HuH-7.5 (cell line): Measurements from ENCODE around the gene GGT6.

Experiments used
- DNase-seq: peaks from one replicate; pipeline ENCODE4 v3.0.0; 2011; ENCODE audit warnings: low spot score

GGT6 gene

GRCh38 chr17:4551141-4551540 lies 9.2 kb downstream of the GGT6 start:
- DNase-seq: no peak

DNA sequence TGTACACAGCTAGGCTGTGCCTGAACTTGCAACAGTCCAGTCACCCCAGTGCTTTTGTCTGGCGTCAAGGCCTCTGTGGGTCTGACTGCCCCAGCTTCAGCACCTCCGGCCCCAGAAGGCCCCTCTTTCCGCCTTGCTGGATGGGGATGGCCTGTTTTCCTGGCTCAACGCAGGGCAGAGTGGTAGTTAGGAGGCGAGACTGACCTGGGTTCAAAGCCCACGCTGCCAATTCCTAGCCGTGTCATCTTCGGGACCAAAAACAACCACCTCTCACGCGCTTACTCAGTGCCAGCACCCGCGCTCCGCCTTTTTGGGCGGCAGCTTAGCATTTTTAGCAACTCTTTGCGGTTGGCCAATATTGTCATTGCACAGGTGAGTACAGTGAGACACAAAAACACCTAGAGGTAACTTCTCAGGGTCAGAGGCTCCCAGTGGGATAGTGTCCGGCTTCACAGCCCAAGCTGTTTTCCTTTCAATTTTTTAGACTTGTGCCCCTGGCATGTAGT lies 9.8 kb downstream of the GGT6 start:
- DNase-seq: no peak

DNA sequence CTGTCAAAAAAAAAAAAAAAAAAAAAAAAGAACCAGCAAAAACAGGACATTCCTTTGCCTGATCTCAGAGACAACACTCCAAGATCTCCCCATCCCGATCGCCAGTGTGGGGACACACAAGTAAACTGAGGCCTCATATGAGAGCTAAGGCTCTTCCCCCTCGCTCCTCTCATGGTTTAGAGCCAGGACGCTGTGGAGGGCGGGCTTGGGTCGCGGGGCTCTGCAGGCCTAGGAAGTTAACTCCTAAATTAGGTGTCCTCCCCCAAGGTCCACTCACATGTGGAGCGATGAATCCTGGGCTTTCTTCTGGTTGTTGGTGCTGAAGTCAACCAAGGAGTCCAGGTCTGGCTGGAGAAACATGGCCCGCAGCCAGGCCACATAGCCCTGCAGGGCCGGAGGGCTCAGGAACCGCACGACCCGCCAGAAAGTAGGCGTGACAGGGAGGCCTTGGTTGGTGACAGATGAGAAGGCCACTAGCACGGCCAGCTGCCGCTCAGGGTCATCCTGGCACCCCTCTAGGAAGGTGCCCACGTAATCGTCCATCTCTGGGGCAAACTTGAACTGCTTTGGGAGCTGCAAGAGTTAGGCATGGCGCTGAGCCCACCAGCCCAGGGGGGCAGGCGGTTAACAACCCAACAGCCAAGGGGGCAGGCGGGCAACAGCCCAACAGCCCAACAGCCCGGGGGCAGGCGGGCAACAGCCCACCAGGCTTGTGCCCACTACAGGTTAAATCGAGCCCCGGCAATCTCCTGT lies 10.4 kb downstream of the GGT6 start:
- no peak for DNase-seq

DNA sequence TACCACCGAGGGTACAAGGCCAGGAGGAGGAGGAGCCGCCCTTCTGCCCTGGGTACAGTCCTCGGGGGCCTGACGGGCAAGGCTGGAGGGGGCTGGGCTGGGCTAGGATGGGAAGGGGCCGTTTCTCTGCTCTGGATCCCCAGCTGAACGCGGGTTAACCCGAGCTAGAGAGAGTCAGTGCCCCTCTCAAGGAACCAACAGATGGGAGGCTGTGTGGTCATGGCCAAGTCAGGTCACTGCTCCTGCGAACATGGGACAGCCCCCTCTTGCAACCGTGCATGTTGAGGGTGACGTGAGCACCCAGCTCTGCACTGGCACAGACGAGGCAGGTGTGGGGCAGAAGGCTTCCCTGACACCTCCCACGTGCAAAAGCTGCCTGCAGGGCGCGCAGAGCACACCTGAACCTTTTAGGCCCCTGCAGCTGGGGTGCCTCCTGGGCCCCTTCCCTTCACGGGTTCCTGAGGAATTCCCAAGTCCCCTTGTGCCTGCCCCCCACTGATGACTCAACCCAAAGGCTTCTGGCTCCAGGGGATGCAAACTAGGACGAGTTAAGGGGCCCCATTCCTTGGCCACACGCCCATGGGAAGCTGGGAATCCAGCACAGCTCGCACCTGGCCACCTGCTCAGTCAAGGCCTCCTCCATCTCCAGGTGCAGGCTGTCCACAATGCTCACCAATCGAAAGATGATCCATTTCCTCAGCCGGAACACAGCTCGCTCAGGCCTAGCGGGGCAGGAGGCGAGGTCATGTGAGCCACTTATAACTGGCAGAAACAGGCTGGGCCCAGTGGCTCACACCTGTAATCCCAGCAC lies 11.5 kb downstream of the GGT6 start:
- no peak for DNase-seq

- DNase-seq: no peak
Observed at GRCh38 chr17:4548061-4548461, 12.3 kb downstream of the GGT6 start.

DNA sequence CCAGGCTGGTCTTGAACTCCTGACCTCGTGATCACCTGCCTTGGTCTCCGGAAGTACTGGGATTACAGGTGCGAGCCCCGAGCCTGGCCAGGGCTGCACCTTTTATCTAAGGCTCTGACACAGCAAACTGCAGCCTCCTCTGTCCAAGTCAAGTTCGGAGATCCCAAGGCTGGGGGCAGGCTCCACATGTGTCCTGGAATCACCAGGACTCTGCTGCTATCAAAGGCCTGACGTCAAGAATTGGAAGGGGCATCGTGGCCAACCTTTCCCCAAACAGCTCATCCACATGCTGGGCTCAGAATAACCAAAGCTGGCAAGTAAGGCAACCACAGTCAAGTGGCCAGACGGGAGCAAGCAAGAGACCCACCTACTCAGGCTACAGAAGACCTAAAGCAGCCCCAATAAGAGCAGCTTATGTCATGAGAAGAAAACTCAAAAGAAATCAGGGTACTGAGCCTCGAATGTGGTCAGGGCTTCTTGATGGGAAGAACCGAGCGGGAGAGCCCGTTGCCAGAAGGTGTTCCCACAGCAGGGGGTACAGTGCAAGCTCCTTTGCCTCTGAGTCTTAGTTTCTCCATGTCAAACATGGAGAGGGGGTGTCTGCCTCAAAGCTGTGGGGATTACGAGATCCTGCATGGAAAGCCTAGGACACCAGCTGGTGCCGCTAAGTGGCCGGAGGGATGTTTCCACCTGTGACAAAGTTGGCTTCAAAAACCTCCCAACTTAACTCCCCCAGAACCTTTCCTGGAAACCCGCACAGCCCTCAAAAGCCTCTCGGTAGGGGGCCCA lies 13.1 kb downstream of the GGT6 start:
- no peak for DNase-seq

DNA sequence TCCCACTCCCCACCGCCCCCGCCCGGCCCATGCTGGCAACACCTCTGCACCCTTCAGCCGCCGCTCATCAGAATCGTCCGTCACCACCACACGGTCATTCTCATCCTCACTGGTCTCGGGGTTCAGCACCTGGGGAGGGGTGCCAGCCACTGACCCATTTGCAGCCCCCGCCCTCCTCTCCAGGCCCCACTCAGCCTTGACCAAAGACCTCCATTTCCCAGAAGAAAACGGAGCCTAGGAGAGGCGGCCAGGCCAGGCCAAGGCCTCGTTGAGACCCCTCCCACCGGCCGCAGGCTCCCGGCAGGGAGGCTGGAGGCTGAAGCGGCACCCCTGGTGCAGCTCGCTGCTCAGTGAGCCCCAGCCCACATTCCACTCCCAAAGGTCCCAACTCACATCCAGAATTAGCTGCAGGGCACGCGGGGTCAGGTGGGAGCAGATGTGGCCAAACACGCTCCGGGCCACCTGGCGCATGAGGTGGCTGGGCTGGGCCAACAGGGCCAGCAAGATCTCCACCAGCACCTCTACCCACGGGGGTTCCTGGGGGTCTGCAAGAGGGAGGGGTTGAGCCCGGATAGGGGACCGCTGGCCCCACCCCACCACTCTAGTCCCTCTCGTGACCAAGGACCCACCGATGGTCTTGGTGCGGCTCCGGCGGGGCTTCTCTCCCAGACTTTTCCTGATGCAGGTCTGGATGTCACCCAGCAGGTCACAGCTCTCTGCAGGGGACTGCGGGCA lies 15.0 kb downstream of the GGT6 start:
- no peak for DNase-seq

GRCh38 chr17:4544951-4545216 lies 15.5 kb downstream of the GGT6 start:
- DNase-seq: no peak

- DNase-seq: no peak
Observed at GRCh38 chr17:4544135-4544950, 16.0 kb downstream of the GGT6 start.

DNA sequence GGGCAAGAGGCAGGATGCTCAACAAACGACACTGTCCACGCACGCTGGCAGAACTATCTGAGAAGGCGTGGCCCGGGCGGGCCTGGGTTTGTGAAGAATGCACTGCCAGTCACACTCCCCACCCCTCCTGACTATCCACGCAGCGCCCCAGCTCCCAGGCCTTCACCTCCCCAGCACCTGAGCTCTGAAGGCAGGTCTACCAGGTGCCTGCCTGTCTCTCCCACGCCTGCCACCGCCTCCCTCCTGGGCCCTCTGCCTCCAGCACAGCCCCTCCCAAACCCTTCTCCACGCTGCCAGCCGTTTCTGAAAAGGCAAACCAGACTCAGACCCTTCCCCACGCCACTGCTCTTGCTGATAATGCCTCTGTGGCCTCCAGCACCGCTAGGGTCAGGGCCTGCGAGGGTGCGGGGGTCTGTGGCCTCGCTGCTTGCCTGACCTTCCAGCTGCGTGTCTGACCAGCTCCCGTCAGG lies 16.8 kb downstream of the GGT6 start:
- DNase-seq: no peak

GRCh38 chr17:4542726-4543191 lies 17.6 kb downstream of the GGT6 start:
- DNase-seq: no peak

DNA sequence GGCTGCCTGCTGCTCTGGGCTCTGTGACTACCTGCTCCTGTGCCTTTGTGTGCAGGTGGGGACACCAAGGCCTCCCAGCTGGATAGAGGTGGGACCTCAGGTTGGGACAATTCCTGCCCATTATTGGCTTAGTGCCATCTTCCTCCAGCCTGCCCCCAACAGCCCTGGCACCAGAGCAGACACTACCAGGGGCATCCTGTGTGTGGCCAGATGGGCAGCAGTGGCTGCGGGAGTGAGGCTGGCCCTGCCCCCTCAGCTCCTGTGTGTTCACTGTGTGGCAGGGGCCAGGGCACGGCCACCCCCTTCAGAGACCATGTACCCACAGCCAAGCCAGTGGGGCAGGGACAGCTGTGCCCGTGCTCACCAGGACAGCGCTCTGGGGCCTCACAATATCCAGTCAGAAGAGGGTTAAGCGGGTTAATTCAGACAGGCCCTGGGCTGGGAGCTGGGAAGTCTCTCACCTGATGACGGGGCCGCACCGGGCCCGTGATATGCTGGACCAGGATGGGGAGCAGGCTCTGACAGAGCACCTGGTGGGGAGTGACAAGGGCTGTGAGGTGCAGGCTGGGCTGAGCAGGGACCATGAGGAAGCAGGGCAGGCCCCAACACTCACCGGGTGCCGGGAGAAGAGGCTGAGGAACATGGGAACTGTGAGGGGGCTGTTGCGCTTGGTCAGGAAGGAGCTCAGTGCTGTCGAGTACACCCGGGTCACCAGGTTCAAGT lies 18.2 kb downstream of the GGT6 start:
- no peak for DNase-seq

DNA sequence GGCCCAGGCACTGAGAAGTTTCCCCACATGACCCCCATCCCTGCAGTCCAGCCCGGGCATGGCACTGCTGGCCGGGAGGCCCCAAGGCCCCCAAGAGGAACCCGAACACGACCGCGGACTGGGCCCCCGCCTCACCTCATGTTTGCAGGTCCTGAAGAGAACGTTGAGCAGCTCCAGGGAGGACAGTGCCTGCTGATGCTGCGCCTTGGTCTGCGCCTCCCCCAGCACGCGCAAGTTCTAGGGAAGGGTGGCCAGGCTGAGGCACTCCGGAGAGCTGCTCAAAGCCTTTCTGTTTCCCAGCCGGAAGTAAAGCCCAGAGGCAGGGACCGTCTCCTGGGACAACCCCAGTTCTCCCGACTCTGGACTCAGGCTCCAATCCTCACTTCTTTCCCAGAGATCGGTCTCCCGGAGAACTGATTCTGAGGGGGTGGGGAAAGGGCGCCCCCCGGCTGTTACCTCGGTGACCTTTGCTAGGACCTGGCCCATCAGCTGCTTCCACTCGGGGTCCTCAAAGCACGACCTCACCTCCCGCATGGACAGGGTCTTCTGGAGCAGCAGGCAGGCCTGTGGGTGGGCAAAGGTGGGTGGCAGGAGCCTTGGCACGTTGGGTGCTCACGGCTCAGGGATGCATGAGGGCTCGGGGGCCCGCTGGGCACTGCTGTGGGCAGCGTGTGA lies 18.9 kb downstream of the GGT6 start:
- no peak for DNase-seq

DNA sequence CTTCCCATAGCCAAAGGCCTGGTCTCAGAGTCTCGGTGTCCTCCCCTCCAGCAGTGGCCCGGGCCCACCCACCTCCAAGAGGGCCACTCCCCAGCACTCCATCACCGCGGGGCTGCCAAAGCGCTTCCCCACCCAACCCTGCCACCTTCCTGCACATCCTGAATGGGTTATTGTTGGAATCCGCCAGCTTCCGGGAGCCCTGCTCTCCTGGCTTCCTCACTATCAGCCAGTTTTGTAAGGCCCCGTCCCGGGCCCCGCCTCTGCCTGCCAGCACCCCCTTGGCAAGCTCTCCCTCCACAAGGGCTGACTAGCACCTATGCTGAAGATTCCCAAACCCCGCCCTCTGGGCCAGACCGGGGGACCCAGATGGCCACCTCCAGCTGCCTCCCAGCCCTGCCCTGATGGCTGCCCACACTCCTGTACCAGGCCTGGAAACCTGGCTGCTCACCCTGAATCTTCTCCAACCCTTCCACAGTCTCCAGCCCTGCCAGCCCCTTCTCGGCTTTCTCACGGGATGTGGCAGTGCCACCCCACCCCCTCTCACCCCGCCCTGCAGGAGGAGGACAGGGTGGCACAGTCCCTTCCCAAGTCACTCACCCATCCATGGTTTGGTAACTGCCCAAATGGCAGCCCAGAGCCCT lies 19.6 kb downstream of the GGT6 start:
- no peak for DNase-seq

DNA sequence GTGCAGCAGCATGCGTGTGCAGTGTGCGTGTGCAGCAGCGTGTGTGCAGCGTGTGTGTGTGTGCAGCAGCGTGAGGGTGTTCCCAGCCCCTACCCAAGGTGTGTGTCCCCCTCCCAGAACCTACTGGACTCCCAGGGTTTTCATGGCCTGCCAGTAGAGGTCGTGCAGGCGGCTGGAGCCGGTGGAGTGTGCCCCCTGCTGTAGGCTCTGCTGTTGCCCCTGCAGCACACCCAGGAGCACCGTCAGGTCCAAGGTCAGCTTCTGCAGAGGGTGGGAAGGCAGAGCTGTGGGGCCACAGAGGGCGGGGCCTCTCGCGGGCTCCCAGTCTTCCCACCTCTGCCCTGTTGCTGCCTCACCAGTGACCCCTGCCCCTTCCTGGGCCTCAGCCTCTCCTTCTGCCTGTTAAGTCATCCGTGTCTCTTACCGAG lies 20.1 kb downstream of the GGT6 start:
- DNase-seq: peak; percentile 67

GRCh38 chr17:4539576-4540223 lies 20.7 kb downstream of the GGT6 start:
- no peak for DNase-seq

DNA sequence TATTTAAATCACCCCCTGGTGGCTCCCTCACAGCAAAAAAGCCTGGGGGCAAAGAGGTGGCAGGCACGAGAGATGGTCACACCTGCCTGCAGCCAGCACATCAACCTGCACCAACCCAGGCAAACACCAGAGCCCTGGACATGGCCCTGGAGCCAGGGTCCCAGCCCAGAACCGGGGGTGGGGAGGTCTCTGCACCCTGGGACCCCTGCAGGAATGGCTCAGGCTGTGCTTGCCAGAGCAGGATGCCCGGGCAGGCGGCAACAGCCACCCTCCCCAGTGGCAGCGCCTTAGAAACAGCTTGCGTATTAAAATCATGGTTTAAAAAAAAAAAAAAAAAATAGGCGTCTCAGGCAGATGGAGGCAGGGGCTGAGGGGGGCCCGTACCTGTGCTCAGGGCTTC lies 21.4 kb downstream of the GGT6 start:
- DNase-seq: no peak

DNA sequence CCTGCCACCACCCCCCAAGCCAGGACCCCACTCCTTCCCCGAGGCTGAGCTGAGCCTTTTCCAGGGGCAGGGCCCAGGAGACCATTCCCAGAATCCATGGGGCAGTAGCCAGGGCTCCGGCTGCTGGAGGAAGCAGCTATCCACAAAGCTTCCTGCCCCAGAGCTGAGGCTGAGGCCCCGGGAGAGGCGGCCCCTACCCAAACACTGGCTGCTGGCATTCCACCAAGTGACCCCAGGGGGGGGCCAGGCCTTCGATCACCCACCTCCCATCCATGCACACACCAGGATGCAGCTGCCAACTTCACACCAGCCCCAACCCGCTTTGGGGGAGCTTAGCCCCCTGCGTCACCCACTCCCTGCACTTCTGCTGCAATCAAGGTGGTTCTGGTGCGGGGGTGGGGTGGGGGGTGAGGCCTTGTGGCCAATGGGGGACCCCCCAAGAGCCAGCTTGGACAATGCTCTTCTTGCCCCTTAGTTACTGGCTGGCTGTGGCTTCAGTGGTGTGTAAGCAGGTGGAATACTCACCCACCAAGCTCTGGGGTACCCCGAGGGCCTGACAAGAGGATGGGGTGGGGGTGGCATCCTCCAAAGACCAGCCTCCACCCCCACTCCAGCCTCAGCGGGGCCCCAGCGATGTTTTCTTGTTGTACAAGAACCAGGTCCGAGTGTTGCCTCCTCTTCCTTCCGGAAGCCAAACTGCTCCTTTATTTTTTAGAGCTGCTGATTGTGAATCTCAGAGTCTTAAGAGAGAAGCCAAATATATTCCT lies 22.0 kb downstream of the GGT6 start:
- DNase-seq: no peak
